GM21381 (cell line): ENCODE data around the gene ERP27.

ENCODE experiments used
- ATAC-seq: cut with Tn5 transposase; IDR thresholded peaks from one replicate; pipeline ENCODE4 v1.9.1; 2021; ENCODE audit warnings: mild to moderate bottlenecking, moderate library complexity; ENCODE audit not compliant: unreplicated experiment

Gene ERP27

DNA sequence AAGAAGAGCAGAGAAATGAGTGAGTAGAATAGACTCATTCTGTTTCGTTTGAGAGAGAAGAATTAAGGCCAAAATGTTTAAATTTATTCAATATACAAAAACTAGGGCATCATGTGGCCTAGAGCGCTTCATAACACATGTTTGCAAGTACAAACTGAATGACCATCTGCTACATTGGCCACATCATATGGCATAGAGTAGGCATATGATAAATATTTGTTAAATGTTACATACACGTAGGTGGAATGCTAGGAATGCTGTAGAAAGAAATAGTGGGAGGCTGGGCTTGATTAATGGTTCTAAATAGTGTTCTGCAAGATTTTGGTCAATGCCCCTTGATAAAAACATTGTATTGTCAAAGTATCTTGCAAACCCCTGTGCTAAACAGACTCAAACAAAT is 63.5 kb downstream of the ERP27 start:
- ATAC-seq = no peak

DNA sequence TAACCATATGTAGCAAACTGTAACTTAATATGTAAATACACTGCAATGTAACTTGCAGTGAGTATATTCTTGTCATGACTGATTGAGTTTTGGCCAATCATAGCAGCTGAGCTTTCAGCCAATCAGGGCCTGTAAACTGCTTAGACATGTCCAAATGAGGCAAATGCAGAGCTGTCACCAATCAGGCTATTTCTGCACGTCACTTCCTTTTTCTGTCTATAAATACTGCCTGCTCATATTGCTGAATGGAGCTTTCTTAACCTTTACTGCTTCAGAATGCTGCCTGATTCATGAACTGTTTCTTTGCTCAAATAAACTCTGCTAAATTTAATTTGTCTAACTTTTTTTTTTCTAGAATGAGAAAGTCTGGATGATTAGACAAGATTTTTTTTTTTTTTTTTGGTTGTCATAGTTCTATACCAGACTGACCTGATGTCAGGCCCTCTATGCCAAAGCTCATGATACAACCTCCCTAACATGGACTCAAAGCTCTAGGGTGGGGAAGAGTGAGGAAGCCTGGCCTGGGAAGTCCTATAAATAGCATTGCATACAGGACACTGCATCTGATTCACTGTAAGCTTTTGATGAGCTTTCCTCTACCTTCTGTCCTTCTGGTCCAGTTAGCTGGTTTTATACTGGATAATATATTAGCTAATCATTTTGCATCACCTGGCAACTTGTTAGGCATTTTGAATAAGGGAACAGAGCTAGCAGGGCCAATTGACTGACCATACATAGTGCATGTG is 64.7 kb downstream of the ERP27 start:
- no peak for ATAC-seq

DNA sequence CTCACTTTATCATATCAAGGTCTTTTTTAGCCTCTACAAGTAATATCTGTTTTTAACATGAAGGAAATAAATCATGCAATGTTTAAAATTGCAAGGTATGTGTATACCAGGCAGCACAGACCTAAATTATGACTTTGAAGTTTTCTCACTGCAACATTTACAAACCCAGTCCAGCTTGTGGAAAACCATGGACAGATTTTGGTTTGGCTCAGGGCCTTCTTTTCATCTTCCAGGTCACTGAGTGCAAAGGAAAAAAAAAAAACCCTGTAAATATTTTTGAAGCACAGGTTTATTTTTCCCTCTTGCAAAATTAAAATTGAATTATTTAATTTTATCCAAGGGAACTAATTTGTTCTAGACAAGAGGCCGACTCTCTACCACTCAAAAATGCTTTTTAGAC is 66.5 kb downstream of the ERP27 start:
- ATAC-seq = no peak

DNA sequence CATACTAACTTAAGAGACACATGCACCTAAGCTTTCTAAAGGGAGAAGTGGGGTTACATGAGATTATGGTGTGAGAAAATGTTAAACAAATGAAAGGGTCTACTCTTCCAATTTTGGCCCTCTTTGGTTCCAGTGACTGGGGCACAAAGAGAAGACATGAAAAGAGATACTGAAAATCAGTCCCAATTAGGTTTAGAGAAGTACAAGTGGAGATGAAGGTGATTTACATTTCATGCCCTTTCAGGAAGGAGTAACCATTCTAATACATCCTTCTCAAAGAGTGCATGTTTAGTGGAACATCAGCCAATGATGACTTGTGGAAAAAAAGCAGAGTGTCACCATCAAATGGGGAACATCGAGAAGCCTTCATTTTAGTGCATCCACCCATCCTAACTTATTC is 67.1 kb downstream of the ERP27 start:
- no peak for ATAC-seq

DNA sequence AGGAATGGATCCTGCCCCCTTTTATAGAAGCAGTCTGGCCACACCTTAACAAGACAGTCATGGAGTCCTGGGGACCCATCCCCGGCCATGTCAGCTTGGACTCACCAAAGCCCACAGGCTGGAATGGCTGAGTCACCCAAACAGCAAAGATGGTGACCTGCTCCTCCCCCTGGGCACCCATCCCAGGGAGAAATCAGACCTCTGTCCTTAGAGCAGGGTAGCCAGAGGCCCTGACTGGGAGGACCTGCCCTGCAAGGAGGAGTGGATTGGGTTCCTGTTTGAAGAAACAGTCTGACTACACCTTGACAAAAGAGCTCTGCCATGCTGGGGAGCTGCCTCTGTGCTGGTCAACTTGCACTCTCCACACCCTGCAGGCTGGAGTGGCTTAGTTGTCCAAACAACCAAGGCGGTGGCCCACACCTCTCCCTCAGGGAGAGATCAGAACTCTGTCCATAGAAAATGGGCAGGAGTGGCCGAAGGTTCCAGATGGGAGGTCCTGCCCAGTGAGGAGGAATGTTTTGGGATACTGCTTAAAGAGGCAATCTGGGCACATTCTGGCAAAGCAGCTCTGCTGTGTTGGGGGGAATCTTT is 69.3 kb downstream of the ERP27 start:
- ATAC-seq = no peak
